GM23338 (cell line): ENCODE data around the gene KRT31. TPM values are rescaled to one million over a fixed set of nuclear protein-coding genes. Genes with fewer than 3 reads are reported as not detected.

Experiments used
- ATAC-seq: fragments of 200-7000 bp; cut with Tn5 transposase; 3 replicates; pipeline ENCODE4 v1.9.1; 2020
- DNase-seq: peaks from one replicate; pipeline ENCODE4 v3.0.0-alpha.2; 2015; ENCODE audit warnings: low spot score
- H2AFZ ChIP-seq: fragments of 200-600 bp; sonication (generic); 2 replicates; pipeline ENCODE4 v1.8.0; 2016; ENCODE audit warnings: antibody characterized with exemption, mild to moderate bottlenecking, moderate library complexity
- H3F3A ChIP-seq: fragments of 200-600 bp; sonication (generic); replicated peaks from 2 replicates; pipeline ENCODE4 v1.8.0; 2017; ENCODE audit warnings: antibody characterized with exemption, mixed run types, low read depth
- H3K27ac ChIP-seq: fragments of 200-600 bp; sonication (generic); 2 replicates; pipeline ENCODE4 v1.6.1; 2016; ENCODE audit warnings: low read depth
- H3K27me3 ChIP-seq: fragments of 200-600 bp; sonication (generic); 2 replicates; pipeline ENCODE4 v1.8.0; 2016; ENCODE audit warnings: mild to moderate bottlenecking, mixed run types, moderate library complexity; ENCODE audit not compliant: insufficient read depth
- H3K36me3 ChIP-seq: fragments of 200-600 bp; sonication (generic); 2 replicates; pipeline ENCODE4 v1.8.0; 2016; ENCODE audit warnings: mild to moderate bottlenecking; ENCODE audit not compliant: insufficient read depth
- H3K4me1 ChIP-seq: fragments of 200-600 bp; sonication (generic); 2 replicates; pipeline ENCODE4 v1.8.0; 2016; ENCODE audit warnings: mild to moderate bottlenecking, moderate library complexity; ENCODE audit not compliant: insufficient read depth
- H3K4me2 ChIP-seq: fragments of 200-600 bp; sonication (generic); 2 replicates; pipeline ENCODE4 v1.7.1; 2017; ENCODE audit warnings: mixed run types
- H3K4me3 ChIP-seq: fragments of 200-600 bp; sonication (generic); 2 replicates; pipeline ENCODE4 v1.6.1; 2016; ENCODE audit warnings: mixed run types
- H3K79me2 ChIP-seq: fragments of 200-600 bp; sonication (generic); replicated peaks from 2 replicates; pipeline ENCODE4 v1.8.0; 2017; ENCODE audit warnings: mild to moderate bottlenecking; ENCODE audit not compliant: insufficient read depth
- H3K9me2 ChIP-seq: fragments of 200-600 bp; sonication (generic); 2 replicates; pipeline ENCODE4 v1.8.0; 2017; ENCODE audit not compliant: insufficient read depth
- H4K20me1 ChIP-seq: fragments of 200-600 bp; sonication (generic); replicated peaks from 2 replicates; pipeline ENCODE4 v1.8.0; 2017; ENCODE audit warnings: mild to moderate bottlenecking; ENCODE audit not compliant: insufficient read depth
- H3K27ac Mint-ChIP-seq: 2 replicates; pipeline ENCODE4 v1.8.0; 2020; ENCODE audit warnings: inconsistent platforms, mild to moderate bottlenecking, moderate library complexity, mixed read lengths
- H3K27me3 Mint-ChIP-seq: 3 replicates; pipeline ENCODE4 v1.8.0; 2022; ENCODE audit warnings: low read depth, mild to moderate bottlenecking, moderate library complexity, mixed read lengths, inconsistent platforms; ENCODE audit not compliant: insufficient read depth, poor library complexity
- H3K36me3 Mint-ChIP-seq: 3 replicates; pipeline ENCODE4 v1.8.0; 2021; ENCODE audit warnings: low read depth, mild to moderate bottlenecking, inconsistent platforms, moderate library complexity, mixed read lengths
- H3K4me1 Mint-ChIP-seq: 3 replicates; pipeline ENCODE4 v1.8.0; 2020; ENCODE audit warnings: mild to moderate bottlenecking, inconsistent platforms, mixed read lengths
- H3K4me3 Mint-ChIP-seq: 3 replicates; pipeline ENCODE4 v1.8.0; 2021; ENCODE audit warnings: moderate library complexity, mild to moderate bottlenecking, inconsistent platforms, mixed read lengths
- H3K9me3 Mint-ChIP-seq: 3 replicates; pipeline ENCODE4 v1.8.0; 2020; ENCODE audit warnings: moderate library complexity, mild to moderate bottlenecking, inconsistent platforms, mixed read lengths
- CREB1 ChIP-seq: fragments of 250-450 bp; sonication (Bioruptor Pico); IDR thresholded peaks from 2 replicates; pipeline ENCODE4 v1.5.0; 2020; ENCODE audit warnings: low read depth, mild to moderate bottlenecking, moderate library complexity
- EZH2 ChIP-seq: fragments of 200-600 bp; sonication (generic); IDR thresholded peaks from one replicate; pipeline ENCODE4 v1.8.0; 2017; ENCODE audit warnings: antibody characterized with exemption, mild to moderate bottlenecking, low read depth; ENCODE audit not compliant: unreplicated experiment
- EZH2phosphoT487 ChIP-seq: fragments of 200-600 bp; sonication (generic); IDR thresholded peaks from one replicate; pipeline ENCODE4 v1.8.1; 2018; ENCODE audit warnings: antibody characterized with exemption; ENCODE audit not compliant: unreplicated experiment
- JUNB ChIP-seq: IDR thresholded peaks from one replicate; pipeline ENCODE4 v1.6.1; 2016; ENCODE audit warnings: antibody characterized with exemption; ENCODE audit not compliant: unreplicated experiment
- NANOG ChIP-seq: IDR thresholded peaks from 2 replicates; pipeline ENCODE4 v1.6.1; 2016; ENCODE audit warnings: antibody characterized with exemption, borderline replicate concordance
- POLR2AphosphoS5 ChIP-seq: IDR thresholded peaks from 2 replicates; pipeline ENCODE4 v1.6.1; 2016; ENCODE audit warnings: antibody characterized with exemption, low read depth
- STAT1 ChIP-seq: IDR thresholded peaks from one replicate; pipeline ENCODE4 v1.6.1; 2016; ENCODE audit warnings: antibody characterized with exemption; ENCODE audit not compliant: unreplicated experiment
- ZNF114 ChIP-seq: fragments of 250-450 bp; sonication (Bioruptor Pico); IDR thresholded peaks from 2 replicates; pipeline ENCODE4 v1.5.0; 2020; ENCODE audit warnings: mild to moderate bottlenecking, moderate library complexity
- ZNF331 ChIP-seq: fragments of 250-450 bp; sonication (Bioruptor Pico); IDR thresholded peaks from 2 replicates; pipeline ENCODE4 v1.5.0; 2020; ENCODE audit warnings: low read depth, mild to moderate bottlenecking, moderate library complexity
- polyA plus RNA-seq: library from polyadenylated mRNA; unstranded; fragments of >200 nt; fragmentation: Nextera tagmentation; extraction: Ambion mirVana; gene quantifications from 2 replicates; pipeline ENCODE4 v1.2.1, GENCODE V29; 2016
- total RNA-seq: library from RNA; depleted of rRNA; stranded (reverse); fragments of >200 nt; shearing (Covaris generic); gene quantifications from 2 replicates; pipeline ENCODE4 v1.2.3, GENCODE V29; 2014
- TF ChIP-seq, protein P1 (sequence below): IDR thresholded peaks from 2 replicates; pipeline ENCODE4 v1.6.1; 2016; ENCODE audit warnings: antibody characterized with exemption
- TF ChIP-seq, protein P2 (sequence below), 2 experiments: fragments of 200-600 bp in 1 of 2; sonication (generic) in 1 of 2; conservative IDR thresholded peaks; 2 replicates each; pipeline versions ENCODE4 v1.5.1 to v1.6.1; 2016 to 2017; ENCODE audit warnings: antibody characterized with exemption in 2 of 2, low read depth in 2 of 2, mild to moderate bottlenecking in 2 of 2, moderate library complexity in 1 of 2
- TF ChIP-seq, protein P3 (sequence below): IDR thresholded peaks from one replicate; pipeline ENCODE4 v1.6.1; 2018; ENCODE audit warnings: antibody characterized with exemption; ENCODE audit not compliant: unreplicated experiment
- TF ChIP-seq, protein P4 (sequence below): fragments of 250-450 bp; sonication (Bioruptor Pico); IDR thresholded peaks from 2 replicates; pipeline ENCODE4 v1.5.0; 2020; ENCODE audit warnings: mild to moderate bottlenecking, moderate library complexity

The KRT31 gene
- total and polyA plus RNA-seq, 2 experiments from 2014 or later = not detected

DNA sequence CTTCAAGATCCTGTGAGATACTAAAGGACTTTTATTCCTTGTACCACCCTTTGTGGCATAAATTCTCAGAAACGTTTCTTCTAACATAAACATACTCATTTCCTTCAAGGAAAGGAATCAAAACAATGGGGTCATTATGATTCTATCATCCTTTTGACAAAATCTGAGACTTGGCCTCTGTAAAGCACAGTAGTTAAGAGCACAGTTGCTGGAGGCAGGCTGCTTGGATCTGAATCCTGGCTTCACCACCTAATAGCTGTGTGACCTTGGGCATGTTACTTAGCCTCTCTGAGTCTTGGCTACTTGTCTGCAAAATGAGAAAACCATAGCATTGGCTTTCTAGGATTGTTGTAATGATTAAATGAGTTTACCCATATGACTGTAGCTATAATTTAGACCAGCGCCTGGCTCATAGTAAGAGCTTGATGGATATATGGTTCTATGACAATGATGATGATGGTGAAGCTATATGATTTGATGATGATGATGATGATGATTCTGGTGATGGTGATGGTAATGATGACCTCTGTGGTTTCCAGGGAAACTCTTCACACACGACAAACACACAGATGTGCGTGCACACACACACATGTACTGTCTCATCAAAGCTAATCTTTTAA lies 6.1 kb upstream of the KRT31 start:
- no peak overlapping the region for H2AFZ ChIP-seq
- no peak for TF ChIP-seq JUNB
- TF ChIP-seq NANOG = no peak
- TF ChIP-seq EZH2phosphoT487 = no peak
- TF ChIP-seq EZH2 = no peak
- TF ChIP-seq, protein P1, sequence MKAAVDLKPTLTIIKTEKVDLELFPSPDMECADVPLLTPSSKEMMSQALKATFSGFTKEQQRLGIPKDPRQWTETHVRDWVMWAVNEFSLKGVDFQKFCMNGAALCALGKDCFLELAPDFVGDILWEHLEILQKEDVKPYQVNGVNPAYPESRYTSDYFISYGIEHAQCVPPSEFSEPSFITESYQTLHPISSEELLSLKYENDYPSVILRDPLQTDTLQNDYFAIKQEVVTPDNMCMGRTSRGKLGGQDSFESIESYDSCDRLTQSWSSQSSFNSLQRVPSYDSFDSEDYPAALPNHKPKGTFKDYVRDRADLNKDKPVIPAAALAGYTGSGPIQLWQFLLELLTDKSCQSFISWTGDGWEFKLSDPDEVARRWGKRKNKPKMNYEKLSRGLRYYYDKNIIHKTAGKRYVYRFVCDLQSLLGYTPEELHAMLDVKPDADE = no peak
- TF ChIP-seq ZNF331 (CRISPR knock-in tag) = no peak
- no peak for TF ChIP-seq ZNF114 (CRISPR knock-in tag)
- TF ChIP-seq CREB1 (CRISPR knock-in tag) = no peak
- no peak for TF ChIP-seq POLR2AphosphoS5
- TF ChIP-seq, protein P2, sequence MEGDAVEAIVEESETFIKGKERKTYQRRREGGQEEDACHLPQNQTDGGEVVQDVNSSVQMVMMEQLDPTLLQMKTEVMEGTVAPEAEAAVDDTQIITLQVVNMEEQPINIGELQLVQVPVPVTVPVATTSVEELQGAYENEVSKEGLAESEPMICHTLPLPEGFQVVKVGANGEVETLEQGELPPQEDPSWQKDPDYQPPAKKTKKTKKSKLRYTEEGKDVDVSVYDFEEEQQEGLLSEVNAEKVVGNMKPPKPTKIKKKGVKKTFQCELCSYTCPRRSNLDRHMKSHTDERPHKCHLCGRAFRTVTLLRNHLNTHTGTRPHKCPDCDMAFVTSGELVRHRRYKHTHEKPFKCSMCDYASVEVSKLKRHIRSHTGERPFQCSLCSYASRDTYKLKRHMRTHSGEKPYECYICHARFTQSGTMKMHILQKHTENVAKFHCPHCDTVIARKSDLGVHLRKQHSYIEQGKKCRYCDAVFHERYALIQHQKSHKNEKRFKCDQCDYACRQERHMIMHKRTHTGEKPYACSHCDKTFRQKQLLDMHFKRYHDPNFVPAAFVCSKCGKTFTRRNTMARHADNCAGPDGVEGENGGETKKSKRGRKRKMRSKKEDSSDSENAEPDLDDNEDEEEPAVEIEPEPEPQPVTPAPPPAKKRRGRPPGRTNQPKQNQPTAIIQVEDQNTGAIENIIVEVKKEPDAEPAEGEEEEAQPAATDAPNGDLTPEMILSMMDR (conservative IDR thresholded peaks at IDR 0.05; ENCODE audit: low read depth in 2 of 2) = no peak
- no peak for TF ChIP-seq STAT1
- TF ChIP-seq, protein P3, sequence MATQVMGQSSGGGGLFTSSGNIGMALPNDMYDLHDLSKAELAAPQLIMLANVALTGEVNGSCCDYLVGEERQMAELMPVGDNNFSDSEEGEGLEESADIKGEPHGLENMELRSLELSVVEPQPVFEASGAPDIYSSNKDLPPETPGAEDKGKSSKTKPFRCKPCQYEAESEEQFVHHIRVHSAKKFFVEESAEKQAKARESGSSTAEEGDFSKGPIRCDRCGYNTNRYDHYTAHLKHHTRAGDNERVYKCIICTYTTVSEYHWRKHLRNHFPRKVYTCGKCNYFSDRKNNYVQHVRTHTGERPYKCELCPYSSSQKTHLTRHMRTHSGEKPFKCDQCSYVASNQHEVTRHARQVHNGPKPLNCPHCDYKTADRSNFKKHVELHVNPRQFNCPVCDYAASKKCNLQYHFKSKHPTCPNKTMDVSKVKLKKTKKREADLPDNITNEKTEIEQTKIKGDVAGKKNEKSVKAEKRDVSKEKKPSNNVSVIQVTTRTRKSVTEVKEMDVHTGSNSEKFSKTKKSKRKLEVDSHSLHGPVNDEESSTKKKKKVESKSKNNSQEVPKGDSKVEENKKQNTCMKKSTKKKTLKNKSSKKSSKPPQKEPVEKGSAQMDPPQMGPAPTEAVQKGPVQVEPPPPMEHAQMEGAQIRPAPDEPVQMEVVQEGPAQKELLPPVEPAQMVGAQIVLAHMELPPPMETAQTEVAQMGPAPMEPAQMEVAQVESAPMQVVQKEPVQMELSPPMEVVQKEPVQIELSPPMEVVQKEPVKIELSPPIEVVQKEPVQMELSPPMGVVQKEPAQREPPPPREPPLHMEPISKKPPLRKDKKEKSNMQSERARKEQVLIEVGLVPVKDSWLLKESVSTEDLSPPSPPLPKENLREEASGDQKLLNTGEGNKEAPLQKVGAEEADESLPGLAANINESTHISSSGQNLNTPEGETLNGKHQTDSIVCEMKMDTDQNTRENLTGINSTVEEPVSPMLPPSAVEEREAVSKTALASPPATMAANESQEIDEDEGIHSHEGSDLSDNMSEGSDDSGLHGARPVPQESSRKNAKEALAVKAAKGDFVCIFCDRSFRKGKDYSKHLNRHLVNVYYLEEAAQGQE = no peak
- TF ChIP-seq, protein P4, sequence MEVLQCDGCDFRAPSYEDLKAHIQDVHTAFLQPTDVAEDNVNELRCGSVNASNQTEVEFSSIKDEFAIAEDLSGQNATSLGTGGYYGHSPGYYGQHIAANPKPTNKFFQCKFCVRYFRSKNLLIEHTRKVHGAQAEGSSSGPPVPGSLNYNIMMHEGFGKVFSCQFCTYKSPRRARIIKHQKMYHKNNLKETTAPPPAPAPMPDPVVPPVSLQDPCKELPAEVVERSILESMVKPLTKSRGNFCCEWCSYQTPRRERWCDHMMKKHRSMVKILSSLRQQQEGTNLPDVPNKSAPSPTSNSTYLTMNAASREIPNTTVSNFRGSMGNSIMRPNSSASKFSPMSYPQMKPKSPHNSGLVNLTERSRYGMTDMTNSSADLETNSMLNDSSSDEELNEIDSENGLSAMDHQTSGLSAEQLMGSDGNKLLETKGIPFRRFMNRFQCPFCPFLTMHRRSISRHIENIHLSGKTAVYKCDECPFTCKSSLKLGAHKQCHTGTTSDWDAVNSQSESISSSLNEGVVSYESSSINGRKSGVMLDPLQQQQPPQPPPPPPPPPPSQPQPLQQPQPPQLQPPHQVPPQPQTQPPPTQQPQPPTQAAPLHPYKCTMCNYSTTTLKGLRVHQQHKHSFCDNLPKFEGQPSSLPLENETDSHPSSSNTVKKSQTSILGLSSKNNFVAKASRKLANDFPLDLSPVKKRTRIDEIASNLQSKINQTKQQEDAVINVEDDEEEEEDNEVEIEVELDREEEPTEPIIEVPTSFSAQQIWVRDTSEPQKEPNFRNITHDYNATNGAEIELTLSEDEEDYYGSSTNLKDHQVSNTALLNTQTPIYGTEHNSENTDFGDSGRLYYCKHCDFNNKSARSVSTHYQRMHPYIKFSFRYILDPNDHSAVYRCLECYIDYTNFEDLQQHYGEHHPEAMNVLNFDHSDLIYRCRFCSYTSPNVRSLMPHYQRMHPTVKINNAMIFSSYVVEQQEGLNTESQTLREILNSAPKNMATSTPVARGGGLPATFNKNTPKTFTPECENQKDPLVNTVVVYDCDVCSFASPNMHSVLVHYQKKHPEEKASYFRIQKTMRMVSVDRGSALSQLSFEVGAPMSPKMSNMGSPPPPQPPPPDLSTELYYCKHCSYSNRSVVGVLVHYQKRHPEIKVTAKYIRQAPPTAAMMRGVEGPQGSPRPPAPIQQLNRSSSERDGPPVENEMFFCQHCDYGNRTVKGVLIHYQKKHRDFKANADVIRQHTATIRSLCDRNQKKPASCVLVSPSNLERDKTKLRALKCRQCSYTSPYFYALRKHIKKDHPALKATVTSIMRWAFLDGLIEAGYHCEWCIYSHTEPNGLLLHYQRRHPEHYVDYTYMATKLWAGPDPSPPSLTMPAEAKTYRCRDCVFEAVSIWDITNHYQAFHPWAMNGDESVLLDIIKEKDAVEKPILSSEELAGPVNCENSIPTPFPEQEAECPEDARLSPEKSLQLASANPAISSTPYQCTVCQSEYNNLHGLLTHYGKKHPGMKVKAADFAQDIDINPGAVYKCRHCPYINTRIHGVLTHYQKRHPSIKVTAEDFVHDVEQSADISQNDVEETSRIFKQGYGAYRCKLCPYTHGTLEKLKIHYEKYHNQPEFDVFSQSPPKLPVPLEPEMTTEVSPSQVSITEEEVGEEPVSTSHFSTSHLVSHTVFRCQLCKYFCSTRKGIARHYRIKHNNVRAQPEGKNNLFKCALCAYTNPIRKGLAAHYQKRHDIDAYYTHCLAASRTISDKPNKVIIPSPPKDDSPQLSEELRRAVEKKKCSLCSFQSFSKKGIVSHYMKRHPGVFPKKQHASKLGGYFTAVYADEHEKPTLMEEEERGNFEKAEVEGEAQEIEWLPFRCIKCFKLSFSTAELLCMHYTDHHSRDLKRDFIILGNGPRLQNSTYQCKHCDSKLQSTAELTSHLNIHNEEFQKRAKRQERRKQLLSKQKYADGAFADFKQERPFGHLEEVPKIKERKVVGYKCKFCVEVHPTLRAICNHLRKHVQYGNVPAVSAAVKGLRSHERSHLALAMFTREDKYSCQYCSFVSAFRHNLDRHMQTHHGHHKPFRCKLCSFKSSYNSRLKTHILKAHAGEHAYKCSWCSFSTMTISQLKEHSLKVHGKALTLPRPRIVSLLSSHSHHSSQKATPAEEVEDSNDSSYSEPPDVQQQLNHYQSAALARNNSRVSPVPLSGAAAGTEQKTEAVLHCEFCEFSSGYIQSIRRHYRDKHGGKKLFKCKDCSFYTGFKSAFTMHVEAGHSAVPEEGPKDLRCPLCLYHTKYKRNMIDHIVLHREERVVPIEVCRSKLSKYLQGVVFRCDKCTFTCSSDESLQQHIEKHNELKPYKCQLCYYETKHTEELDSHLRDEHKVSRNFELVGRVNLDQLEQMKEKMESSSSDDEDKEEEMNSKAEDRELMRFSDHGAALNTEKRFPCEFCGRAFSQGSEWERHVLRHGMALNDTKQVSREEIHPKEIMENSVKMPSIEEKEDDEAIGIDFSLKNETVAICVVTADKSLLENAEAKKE (CRISPR knock-in tag) = no peak
- Mint-ChIP-seq H3K9me3 (no peaks in the 10 kb centered on the region), H3K36me3 (no peaks in the 10 kb centered on the region), H3K4me1 (no peaks in the 10 kb centered on the region), H3K27ac (no peak overlapping the region), H3K27me3 (peaks cover 2% of the 10 kb centered on the region), H3K4me3 (no peak overlapping the region)
- ATAC-seq (no peak), DNase-seq (no peak)
- no peaks in the 10 kb centered on the region for H3K36me3 ChIP-seq
- H3K4me2 ChIP-seq = no peak overlapping the region
- no peaks in the 10 kb centered on the region for H3F3A ChIP-seq
- H3K9me2 ChIP-seq = no peaks in the 10 kb centered on the region
- no peak overlapping the region for H3K27ac ChIP-seq
- H3K4me1 ChIP-seq = no peaks in the 10 kb centered on the region
- H3K4me3 ChIP-seq = no peak overlapping the region
- no peaks in the 10 kb centered on the region for H4K20me1 ChIP-seq
- H3K79me2 ChIP-seq = no peaks in the 10 kb centered on the region
- H3K27me3 ChIP-seq = no peaks in the 10 kb centered on the region
